Ascending aorta (tissue), 2 donors: ENCODE measurements around the gene KCNQ5. TPM values are rescaled to one million over a fixed set of nuclear protein-coding genes. Genes with fewer than 3 reads are reported as not detected.

Experiments used
- DNase-seq, 2 donors: peaks; one replicate each; pipeline ENCODE4 v3.0.0-alpha.2; 2019; ENCODE audit warnings: low spot score in 2 of 2
- H3K27ac ChIP-seq, 2 donors: fragments of 200-600 bp; sonication (generic); one replicate each; pipeline ENCODE4 v1.5.1; 2016 to 2017; ENCODE audit warnings: mild to moderate bottlenecking in 1 of 2
- H3K27me3 ChIP-seq: fragments of 200-600 bp; sonication (generic); one replicate; pipeline ENCODE4 v1.5.1; 2017
- H3K36me3 ChIP-seq, 2 donors: fragments of 200-600 bp; sonication (generic); one replicate each; pipeline ENCODE4 v1.5.1; 2016
- H3K4me1 ChIP-seq, 2 donors: fragments of 200-600 bp; sonication (generic); one replicate each; pipeline ENCODE4 v1.5.1; 2016 to 2017; ENCODE audit warnings: mild to moderate bottlenecking in 1 of 2
- H3K4me3 ChIP-seq, 2 donors: fragments of 200-600 bp; sonication (generic); one replicate each; pipeline ENCODE4 v1.5.1; 2016 to 2017; ENCODE audit warnings: mild to moderate bottlenecking in 1 of 2
- H3K9me3 ChIP-seq, 2 donors: fragments of 200-600 bp; sonication (generic); one replicate each; pipeline ENCODE4 v1.5.1; 2016
- intact Hi-C: fragments of 100-400 bp; cut with DNase I; formaldehyde crosslinking; loops from one replicate; pipeline ENCODE4 v1.15.1; 2023
- total RNA-seq: library from RNA; depleted of rRNA; stranded (reverse); fragments of >200 nt; gene quantifications from one replicate; pipeline ENCODE4 v1.1.0, GENCODE V29; 2016
- TF ChIP-seq, protein P1 (sequence below), 3 experiments: fragments of 200-600 bp in 2 of 3; fragments of 450-650 bp in 1 of 3; sonication (generic) in 2 of 3; IDR thresholded peaks; one replicate each; pipeline ENCODE4 v1.5.1; 2016 to 2019; ENCODE audit warnings: antibody characterized with exemption in 3 of 3, mild to moderate bottlenecking in 1 of 3, moderate library complexity in 1 of 3

Gene KCNQ5
- total RNA-seq, 1 donor from 2014 or later = 4.5 TPM

DNA sequence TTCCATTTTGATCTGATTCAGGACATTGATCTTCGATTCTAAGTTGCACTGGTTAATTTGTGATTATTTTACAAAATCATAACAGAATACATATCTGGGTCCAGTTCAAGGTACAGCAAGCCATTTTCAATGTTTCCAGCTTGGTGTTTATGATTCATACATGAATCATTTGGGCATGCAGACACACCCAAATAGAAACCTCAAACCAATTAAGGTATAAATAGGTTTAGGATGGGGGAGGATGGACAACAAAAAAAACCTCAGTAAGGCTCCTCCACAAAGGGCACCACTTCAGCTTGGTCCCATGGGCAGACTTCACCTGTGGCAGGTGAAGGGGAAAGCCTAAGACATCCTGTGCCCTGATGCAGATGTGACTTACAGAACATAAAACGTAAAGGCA lies 410.7 kb downstream of the KCNQ5 start:
- Histone ChIP-seq H3K4me1 (no peaks in the 10 kb centered on the region), H3K27me3 (no peaks in the 10 kb centered on the region), H3K27ac (no peak overlapping the region), H3K36me3 (no peaks in the 10 kb centered on the region), H3K9me3 (no peaks in the 10 kb centered on the region), H3K4me3 (no peak overlapping the region)
- TF ChIP-seq, protein P1, sequence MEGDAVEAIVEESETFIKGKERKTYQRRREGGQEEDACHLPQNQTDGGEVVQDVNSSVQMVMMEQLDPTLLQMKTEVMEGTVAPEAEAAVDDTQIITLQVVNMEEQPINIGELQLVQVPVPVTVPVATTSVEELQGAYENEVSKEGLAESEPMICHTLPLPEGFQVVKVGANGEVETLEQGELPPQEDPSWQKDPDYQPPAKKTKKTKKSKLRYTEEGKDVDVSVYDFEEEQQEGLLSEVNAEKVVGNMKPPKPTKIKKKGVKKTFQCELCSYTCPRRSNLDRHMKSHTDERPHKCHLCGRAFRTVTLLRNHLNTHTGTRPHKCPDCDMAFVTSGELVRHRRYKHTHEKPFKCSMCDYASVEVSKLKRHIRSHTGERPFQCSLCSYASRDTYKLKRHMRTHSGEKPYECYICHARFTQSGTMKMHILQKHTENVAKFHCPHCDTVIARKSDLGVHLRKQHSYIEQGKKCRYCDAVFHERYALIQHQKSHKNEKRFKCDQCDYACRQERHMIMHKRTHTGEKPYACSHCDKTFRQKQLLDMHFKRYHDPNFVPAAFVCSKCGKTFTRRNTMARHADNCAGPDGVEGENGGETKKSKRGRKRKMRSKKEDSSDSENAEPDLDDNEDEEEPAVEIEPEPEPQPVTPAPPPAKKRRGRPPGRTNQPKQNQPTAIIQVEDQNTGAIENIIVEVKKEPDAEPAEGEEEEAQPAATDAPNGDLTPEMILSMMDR (IDR thresholded peaks at IDR 0.05) = no peak
- DNase-seq = no peak
- intact Hi-C loops = no loop called here

DNA sequence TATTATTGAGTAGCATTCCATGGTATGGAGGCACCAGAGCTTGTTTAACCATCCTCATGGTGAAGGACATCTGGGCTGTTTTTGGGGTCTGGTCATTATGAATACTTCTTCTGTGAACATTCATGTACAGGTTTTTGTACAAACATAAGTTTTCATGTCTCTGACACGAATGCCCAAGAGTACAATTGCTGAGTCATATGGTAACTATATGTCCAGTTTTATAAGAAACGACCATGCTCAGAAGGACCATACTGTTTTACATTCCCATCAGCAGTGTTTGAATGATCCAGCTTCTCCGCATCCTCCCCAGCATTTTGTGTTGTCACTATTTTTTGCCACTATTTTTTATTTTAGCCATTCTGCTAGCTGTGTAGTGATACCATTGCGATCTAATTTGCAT lies 414.8 kb downstream of the KCNQ5 start:
- Histone ChIP-seq H3K9me3 (peaks cover 0 to 19% of the 10 kb centered on the region in 2 donors), H3K36me3 (no peaks in the 10 kb centered on the region), H3K27me3 (no peaks in the 10 kb centered on the region), H3K27ac (no peak overlapping the region), H3K4me1 (no peaks in the 10 kb centered on the region), H3K4me3 (no peak overlapping the region)
- intact Hi-C loops = no loop called here
- DNase-seq = no peak
- TF ChIP-seq, protein P1 (IDR thresholded peaks at IDR 0.05) = no peak

DNA sequence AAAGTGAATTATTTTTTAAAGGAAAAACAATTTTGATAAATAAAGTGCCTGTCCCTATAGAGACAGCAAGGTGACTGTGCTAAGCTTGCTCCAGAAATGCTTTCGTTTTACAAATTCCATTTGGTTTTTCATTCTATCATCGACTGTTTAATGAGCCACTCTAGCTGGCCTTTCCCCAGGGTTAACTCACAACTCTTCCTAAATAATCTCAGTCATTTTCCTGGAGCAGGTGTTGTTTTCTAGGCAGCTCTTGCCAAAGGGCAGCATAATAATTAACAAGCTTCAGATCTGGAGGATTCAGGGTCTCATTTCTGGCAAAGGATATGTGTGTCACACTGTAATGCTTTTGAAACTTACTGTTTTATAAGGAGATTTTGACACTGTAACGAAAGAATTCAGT lies 419.2 kb downstream of the KCNQ5 start:
- no peaks in the 10 kb centered on the region for H3K36me3 ChIP-seq
- no peak overlapping the region for H3K27ac ChIP-seq
- H3K27me3 ChIP-seq = no peaks in the 10 kb centered on the region
- peaks cover 4 to 13% of the 10 kb centered on the region in 2 donors for H3K4me1 ChIP-seq
- TF ChIP-seq, protein P1 (IDR thresholded peaks at IDR 0.05) = no peak
- no peak for DNase-seq
- H3K9me3 ChIP-seq = peaks cover 0 to 19% of the 10 kb centered on the region in 2 donors
- peak overlapping the region; percentile 14 to 33 for H3K4me3 ChIP-seq
- intact Hi-C loops = no loop called here

DNA sequence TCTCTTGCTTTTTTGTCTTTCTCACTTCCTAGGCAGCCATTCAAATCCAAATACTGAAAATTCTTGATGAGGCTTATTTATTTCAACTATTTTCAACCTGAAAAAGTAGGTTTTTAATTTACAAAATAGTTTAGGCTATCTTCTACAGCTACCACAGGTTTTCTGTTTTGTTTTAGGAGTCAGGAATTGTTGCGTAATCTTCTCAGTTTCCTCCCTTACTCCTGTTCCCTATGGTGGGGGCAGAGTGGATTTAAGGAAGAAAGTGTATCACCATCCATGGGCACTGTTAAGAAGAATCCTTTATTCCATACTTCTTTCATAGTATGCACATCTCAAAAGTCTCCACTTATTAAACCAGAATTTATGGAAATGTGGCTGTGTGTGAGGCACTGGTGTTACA lies 421.0 kb downstream of the KCNQ5 start:
- intact Hi-C loops = no loop called here
- no peaks in the 10 kb centered on the region for H3K36me3 ChIP-seq
- H3K4me3 ChIP-seq = no peak overlapping the region
- no peak for DNase-seq
- H3K27ac ChIP-seq = peak overlapping the region in 1 of 2 donors; percentile 44
- TF ChIP-seq, protein P1 (IDR thresholded peaks at IDR 0.05) = no peak
- peaks cover 4 to 15% of the 10 kb centered on the region in 2 donors for H3K4me1 ChIP-seq
- peaks cover 0 to 19% of the 10 kb centered on the region in 2 donors for H3K9me3 ChIP-seq
- no peaks in the 10 kb centered on the region for H3K27me3 ChIP-seq

DNA sequence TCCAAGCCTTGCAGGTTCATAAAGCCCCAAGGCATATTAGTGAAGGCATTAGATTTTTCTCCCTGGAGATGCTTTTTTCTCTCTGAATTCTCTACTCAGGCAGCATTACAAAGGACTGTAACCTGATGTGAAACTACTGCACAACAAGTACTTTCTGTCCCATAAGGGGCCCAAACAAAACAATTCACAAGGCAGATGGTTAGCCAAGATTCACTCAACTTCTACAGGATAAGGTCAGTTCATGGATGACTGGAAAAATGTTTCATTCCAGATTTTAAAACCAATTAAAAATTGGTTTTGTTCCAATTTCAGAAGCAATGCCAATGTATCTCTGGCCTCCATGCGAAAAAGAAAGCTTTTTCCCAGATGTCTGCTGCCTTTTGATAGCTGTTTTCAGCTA lies 421.6 kb downstream of the KCNQ5 start:
- TF ChIP-seq, protein P1 (IDR thresholded peaks at IDR 0.05) = no peak
- Histone ChIP-seq H3K27me3 (no peaks in the 10 kb centered on the region), H3K27ac (peak overlapping the region in 1 of 2 donors; percentile 44), H3K36me3 (no peaks in the 10 kb centered on the region), H3K9me3 (peaks cover 0 to 14% of the 10 kb centered on the region in 2 donors), H3K4me3 (no peak overlapping the region), H3K4me1 (peaks cover 4 to 15% of the 10 kb centered on the region in 2 donors)
- intact Hi-C loops = no loop called here
- DNase-seq = no peak

DNA sequence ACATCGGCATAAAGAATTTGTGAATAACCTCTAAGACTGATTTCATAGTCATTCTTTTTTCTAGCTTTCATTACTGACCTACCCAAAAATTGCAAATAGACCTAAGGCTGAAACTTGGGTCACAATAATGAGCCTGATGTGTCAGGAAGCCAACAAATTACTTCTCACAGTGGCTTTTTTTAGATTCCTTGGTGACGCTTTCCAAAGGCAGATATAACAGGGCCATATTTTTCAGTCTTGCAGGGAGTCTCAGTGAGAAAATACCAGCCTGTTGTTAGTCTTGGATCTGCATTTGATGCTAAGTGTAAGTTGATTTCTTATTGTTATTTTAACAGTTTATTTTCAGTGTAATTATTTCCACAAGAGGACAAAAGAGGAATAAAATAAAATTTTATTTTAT lies 423.7 kb downstream of the KCNQ5 start:
- TF ChIP-seq, protein P1 (IDR thresholded peaks at IDR 0.05) = no peak
- Histone ChIP-seq H3K9me3 (no peaks in the 10 kb centered on the region), H3K4me3 (no peak overlapping the region), H3K4me1 (peaks cover 4 to 15% of the 10 kb centered on the region in 2 donors), H3K27ac (peak overlapping the region; percentile 32 to 38), H3K27me3 (no peaks in the 10 kb centered on the region), H3K36me3 (no peaks in the 10 kb centered on the region)
- DNase-seq = no peak
- intact Hi-C loops = loop anchor here (5.0 kb wide), 1 partner anchor 78 kb away; no protein-coding TSS in a partner anchor
